HG03432 (cell line): ENCODE data around the gene PHF23.

Source experiments
- ATAC-seq: cut with Tn5 transposase; IDR thresholded peaks from one replicate; pipeline ENCODE4 v1.9.1; 2021; ENCODE audit warnings: mild to moderate bottlenecking, moderate library complexity; ENCODE audit not compliant: unreplicated experiment

The PHF23 gene

GRCh38 chr17:7239091-7240027 lies at the start of gene PHF23:
Gene PHF23 (minus strand): TSS chr17:7239457. CDS start chr17:7239279, 178 bp downstream.
- peak; percentile 41 for ATAC-seq

GRCh38 chr17:7285679-7286078 lies 46.4 kb upstream of the PHF23 start:
- ATAC-seq: no peak

- no peak for ATAC-seq
Measured at GRCh38 chr17:7284911-7285310, 45.7 kb upstream of the PHF23 start.

- ATAC-seq: no peak
Measured at GRCh38 chr17:7283471-7284216, 44.4 kb upstream of the PHF23 start.

- no peak for ATAC-seq
Measured at GRCh38 chr17:7282752-7283321, 43.6 kb upstream of the PHF23 start.

- no peak for ATAC-seq
Measured at GRCh38 chr17:7281953-7282751, 42.9 kb upstream of the PHF23 start.

- peak; percentile 74 for ATAC-seq
Measured at GRCh38 chr17:7281074-7281952, 42.1 kb upstream of the PHF23 start, which contains the start of gene SLC2A4. Gene SLC2A4 (plus strand): TSS chr17:7281718. CDS start chr17:7281935, 217 bp downstream.

- peak; percentile 57 for ATAC-seq
Measured at GRCh38 chr17:7280519-7281073, 41.3 kb upstream of the PHF23 start.

- ATAC-seq: no peak
Measured at GRCh38 chr17:7279448-7279847, 40.2 kb upstream of the PHF23 start.

- no peak for ATAC-seq
Measured at GRCh38 chr17:7266784-7267183, 27.5 kb upstream of the PHF23 start.

- ATAC-seq: no peak
Measured at GRCh38 chr17:7263801-7264078, 24.5 kb upstream of the PHF23 start.

- no peak for ATAC-seq
Measured at GRCh38 chr17:7262935-7263800, 23.9 kb upstream of the PHF23 start.

- ATAC-seq: no peak
Measured at GRCh38 chr17:7262192-7262934, 23.1 kb upstream of the PHF23 start, which contains the start of gene CLDN7. Gene CLDN7 (minus strand): TSS chr17:7262478. CDS start chr17:7262043, 435 bp downstream.

- no peak for ATAC-seq
Measured at GRCh38 chr17:7261379-7262191, 22.3 kb upstream of the PHF23 start.

GRCh38 chr17:7260651-7261378 lies 21.6 kb upstream of the PHF23 start:
- ATAC-seq: no peak

- no peak for ATAC-seq
Measured at GRCh38 chr17:7260151-7260550, 20.9 kb upstream of the PHF23 start.
